Hematopoietic multipotent progenitor cell treated with erythropoietin and hydrocortisone succinate and interleukin-3 and kit ligand, for 6 days (in vitro differentiated cells): ENCODE data around the gene BOD1.

ENCODE experiments used
- DNase-seq: peaks from one replicate; pipeline ENCODE4 v3.0.0-alpha.2; 2015

BOD1 gene

DNA sequence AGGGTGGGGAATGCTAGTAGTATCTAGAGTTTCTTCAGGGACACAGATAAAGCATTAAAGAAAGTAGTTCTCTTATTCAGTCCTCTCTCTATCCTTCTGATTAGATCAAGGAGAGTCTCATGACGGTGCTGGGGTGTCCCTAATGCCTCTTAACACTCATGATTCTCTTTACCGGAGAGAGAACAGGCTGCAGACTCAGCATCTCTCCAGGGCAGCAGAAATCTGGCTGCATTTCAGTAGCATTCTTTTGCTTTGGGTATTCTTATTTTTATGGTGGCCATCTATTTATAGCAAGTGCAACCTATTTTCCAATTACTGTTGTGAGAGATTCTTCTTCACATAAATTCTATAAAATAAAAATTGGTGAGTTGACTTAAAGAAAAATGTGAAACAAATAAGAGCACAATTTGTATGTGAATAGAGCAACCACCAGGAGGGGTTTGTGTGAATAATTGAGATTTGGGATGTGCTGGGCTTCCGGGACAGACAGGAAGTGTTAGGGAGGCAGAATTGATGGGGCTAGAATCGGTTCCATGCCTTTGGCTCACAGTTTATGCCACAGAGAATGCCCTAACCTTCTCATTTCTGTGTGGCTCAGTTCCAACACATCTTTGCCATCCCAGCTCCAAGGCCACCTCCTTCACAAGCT lies 23.8 kb upstream of the BOD1 start:
- no peak for DNase-seq

DNA sequence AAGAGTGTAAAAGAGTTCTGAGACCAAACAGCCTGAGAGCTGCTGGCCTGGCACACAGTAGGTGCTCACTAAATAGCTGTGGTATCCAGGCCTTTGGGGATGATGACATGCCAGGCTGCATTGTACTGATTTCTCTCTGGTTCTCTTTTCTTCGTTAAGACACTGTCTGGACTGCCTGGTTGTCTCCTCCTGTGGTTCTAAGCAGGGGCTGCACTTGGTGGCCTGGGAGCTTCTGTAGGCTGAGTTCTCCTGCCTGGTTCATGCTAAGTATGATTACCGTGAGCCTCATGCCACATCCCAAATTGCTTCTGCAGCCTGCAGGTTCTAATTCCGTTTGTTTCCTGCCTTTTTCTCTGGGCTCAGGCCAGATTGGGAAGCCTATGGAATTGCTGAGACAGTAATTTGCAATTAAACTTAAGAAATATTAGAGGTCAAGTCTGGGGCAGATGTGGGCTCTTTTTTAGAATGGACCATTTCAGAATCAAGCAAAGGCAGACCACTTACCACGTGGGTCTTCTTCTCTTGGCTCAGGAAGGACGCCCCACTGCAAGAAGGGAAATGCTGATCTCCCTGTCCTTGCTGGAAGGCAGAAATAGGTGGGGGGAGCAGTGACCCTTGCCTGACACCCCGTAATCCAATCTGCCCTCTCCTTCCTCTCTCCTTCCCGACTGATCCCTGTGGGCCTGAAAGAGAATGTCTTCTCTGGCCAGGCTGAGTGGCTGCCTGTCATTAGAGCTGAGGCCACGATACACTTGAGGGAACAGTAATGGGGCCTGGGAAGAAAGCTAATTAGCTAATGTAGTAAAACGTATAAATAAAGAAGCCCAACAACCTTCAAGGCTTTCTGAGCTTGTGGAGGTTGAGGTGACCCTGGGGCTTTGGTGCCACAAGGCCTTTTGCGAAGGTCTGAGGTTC lies 21.9 kb upstream of the BOD1 start:
- DNase-seq: no peak

DNA sequence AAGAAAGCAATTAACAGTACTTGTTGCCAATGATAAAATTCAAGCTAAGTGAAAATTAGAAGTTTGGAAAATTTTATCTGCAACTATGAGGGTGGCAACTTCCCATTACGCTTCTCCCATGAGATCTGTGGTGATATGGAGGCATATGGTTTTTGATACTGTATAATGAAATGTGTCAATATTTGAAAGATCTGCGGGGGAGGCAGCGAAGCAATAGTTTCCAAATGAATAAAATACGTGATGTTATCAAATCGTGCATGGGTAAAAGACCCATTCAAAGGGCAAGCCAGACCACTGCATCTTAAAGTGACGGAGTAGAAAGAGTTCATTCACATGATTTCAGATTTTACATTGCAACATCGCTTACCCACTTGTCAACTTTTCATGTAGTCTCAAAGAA lies 20.9 kb upstream of the BOD1 start:
- DNase-seq: no peak

DNA sequence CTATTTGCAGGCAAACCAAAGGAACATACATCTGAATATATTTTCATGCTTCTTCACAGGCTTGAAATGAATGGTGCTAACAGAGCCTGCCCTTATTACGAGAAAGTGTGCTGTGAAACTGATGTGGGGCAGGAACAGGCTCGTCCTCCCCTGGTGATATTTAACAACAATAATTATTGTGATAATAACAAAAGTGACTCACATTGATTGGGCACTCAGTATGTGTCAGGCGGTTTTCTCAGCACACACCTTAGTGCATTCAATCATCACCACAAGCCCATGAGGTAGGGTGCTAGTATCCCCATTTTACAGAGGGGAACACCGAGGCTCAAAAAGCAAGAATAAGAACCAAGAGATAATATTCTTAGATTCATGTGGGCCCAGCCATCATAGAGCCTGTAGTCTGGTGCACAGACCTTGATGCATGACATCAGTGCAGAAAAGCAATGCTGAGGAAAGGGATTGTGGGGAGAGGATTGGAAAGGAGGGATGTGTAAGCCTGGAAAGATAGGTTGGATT lies 18.1 kb upstream of the BOD1 start:
- DNase-seq: no peak

DNA sequence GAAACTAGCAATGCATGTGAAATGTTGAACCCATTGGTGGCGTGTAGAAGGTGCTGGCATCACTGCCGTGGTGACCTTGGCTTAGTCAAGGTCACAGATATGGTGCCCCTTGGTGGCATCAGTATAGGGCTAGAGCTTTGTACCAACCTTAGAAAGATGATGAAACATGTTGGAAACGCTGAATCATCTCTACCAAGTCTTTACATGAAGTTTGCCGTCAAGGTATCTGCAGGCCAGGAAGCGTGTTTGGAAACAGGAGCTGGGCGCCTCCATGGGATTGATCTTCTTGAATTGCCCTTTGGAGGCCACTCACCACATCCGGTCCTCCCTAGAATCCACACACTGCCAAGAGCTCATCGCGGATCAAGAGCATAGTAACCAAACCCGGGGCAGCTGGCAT lies 16.9 kb upstream of the BOD1 start:
- no peak for DNase-seq

DNA sequence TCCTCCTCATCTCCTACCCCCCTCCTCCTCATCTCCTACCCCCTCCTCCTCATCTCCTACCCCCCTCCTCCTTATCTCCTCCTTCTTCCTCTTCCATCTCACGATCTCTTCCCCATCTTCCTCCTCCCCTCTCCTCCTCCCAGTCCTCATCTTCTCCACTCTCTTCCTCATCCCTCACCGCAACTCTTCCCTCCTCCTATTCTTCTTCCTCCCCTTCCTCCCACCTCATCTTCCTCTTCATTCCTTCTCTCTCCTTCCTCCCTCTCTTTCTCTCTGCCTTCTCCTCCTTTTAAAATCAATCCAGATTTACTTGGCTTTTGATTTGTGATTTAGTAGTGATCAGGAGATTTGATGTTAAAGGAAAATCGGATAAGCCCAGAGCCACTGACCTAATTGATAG lies 15.0 kb upstream of the BOD1 start:
- no peak for DNase-seq

DNA sequence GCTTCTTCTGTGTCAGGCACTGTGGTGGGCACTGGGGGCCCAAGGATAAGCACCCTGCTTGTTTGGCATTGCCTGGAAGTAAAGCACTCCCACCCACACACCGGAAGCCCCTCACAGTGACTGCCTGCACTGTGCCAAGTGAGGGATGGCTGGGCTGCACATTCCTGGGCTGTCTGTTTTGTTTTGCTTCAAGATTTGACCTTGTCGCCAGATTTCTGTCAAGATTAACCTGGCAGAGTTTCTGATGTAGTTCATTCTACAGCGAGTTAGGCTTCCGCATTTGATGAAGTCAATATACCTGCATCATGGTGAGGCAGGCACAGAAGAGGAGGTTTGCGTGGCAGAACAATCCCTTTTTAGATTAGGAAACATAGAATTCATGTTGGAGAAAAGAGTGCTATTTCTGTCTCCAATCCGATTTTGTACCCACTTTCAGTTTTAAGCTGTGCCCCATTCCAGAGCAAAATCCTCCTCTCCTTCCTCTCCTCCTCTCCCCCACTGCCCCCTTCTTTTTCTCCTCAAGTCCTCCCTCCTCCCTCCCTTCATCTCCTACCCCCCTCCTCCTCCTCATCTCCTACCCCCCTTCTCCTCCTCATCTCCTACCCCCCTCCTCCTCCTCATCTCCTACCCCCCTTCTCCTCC lies 14.4 kb upstream of the BOD1 start:
- no peak for DNase-seq

DNA sequence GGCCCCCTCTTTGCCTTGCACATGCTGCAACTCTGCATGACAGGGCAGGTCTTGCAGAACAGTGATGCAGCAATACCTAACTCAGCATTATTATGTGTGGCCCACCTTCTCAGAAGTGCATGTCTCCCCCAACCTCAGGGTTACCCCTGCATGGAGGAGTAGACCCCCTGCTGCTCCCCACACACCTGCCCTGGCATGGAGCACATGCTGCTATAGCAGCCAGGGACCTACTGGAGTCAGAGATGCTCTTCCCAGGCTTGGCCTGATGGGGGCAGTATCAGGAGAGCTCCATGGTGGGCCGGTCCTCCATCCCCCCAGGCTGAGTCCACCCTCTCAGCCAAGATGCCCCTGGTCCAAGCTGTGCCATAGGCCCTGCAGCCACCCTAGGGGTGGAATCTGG lies 13.2 kb upstream of the BOD1 start:
- peak; percentile 44 for DNase-seq

DNA sequence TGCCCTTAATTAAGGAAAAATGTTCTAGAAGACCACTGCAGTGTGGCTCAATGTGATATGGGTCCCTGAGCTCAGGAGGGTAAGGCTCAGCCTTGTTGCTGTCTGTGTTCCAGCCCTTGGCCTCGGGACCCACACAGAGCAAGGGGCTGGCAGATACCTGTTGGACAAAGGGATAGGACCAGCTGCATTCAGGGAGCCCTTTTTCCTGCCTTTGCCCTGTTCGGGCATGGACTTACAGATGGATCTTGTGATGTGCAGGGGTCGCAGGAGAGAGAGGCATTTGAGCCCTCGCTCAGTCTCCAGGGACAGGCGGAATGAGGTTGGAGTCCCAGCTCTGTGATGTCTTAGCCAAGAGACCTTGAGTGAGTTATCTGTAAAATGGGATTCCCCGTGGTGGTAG lies 12.1 kb upstream of the BOD1 start:
- no peak for DNase-seq

DNA sequence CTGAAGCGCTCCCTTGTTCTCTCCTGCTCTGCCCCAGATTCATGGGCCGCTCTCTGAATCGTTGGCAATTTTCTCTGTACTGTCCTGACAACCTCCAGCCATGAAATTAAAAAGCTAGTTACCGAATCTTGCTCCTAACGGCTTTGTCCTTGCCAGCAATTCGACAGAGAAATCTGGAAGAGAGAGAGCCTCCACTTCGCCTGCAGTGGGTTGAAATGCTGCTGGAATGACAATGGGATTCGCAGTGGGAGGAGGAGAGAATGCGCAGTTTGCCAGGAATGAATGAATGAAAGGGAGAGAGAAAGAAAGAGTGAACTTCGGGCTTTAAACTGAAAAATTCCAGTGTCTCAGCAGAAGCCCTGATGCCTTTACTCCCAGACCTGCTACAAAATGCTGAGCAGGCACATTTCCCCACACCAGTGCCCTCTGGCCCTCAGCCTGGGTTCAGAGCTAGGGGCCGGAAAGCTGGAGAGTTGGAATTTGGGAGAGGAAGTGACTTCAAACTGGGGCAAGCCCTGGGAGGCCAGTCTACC lies 11.5 kb upstream of the BOD1 start:
- DNase-seq: no peak

DNA sequence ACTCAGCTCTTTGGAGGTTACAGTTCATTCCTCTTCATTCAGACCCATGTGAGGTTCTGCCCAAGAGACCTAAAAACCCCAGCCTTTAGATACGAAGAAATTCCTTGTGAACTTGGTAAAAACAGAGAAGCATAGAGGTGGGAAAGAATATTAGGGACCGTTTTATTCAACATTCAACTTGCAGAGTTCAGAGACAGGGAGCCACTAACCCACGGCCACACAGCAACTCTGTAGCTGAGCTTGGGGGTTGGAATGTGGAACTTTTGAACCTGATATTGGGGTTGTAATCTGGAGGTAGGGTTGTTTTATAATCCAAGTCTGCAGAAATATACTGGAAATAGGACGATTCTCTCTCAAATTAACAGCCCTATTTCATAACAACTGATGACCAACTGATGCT lies 10.8 kb upstream of the BOD1 start:
- DNase-seq: no peak

DNA sequence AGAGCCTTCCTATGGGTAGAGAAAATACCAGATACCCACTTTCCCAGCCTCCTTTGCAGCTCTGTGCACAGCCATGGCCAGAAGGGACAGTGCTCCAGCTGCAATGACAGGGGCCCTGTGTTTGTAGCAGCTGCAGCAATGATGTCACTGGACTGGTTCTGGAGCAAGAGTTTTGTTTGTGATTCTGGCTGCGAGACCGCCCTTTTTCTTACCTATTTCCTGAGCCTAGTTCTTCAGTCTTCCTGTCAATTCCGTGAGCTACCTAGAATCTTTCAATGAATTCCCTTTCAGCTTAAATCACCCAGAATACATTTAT lies 10.0 kb upstream of the BOD1 start:
- DNase-seq: no peak

DNA sequence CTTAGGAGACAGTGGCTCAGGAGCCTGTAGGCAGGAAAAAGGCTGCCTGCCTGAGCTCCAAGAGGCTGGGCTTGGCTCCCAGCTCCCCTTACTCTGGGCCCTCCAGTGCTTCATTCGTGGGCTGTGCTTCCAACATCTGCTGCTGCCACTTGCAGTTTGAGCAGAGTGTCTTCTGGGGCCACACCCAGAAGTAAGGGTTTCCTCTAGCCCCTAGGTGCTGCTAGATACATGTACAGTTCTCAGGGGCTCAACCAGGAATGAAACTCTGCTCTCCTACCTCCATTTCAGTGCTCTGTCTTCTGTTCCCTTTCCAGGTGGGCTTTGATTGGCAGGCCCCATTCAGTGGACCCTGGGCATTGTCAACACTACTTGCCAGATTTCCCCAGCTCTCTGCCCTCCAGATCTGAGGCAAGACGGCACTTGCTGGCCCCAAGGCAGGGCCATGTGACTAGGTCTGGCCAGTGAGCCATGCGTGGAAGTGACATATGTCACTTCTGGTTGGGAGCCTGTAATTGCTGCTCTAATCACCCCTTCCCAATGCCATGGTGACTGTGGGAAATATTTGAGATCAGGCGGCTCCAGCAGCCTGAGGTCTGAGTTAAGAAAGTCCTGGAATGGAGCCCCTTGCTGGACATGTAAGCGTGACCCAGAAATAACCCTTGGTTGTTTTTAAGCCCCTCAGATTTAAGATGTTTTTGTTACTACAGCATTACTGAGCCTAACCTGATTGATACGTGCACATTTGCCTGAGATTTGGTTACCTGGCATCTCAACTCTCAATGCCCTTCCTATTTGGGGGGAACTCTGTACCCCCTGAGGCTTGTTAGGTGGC lies 9.4 kb upstream of the BOD1 start:
- DNase-seq: peak; percentile 56

DNA sequence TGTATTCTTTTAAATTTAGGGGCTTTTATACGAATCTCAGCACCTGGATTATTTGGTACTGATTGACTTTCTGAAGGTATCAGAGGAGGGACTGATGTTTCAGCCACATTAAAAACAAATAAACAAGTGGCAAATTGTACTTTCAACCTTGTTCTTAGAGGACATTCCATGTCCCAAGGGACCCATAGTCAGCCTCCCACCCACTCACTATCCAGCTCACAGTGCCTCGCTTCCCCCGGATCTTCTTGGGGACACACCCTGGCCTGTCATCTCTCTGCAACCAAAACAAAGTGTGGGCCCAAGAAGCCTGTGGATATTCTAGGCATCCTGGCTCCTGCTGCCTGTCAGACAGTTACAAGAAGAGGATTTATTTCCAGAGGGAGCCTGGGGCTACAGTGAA lies 8.8 kb upstream of the BOD1 start:
- DNase-seq: no peak

DNA sequence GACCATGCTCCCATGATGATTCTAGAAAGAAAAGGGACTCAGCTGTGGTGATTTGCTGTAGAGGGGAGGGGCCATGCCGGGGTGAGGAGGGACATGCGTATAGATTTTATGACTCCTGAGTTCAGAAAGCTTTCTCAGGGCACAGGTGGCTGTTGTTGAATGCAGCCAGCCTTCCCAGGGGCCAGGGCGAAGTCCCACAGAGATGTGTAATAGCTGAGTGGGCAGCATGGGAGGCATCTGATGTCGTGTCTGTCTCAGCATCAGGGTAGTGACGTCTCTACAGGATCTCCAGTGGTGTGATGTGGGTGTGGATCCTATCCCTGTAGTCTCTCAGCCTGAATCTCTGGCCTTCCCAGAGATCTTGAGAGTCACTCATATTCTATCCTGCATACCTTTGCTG lies 7.8 kb upstream of the BOD1 start:
- DNase-seq: no peak

DNA sequence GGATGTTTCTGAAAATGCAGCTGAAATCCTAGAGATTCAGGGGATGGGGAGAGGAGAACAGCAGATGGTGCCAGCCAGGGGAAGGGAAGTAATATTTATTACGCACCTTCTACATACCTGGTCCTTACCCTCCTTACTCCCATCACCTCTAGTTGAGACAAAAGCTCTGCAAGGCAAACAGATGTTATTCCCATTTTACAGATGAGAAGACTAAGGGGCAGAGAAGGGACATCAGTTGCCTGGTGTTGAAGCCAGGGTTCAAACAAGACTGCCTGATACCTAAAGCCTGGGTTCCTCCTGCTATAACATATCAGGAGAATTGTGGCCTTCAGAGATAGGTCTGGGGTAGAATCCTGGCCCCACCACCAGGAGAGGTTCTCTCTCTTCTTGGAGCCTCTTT lies 7.3 kb upstream of the BOD1 start:
- DNase-seq: no peak

DNA sequence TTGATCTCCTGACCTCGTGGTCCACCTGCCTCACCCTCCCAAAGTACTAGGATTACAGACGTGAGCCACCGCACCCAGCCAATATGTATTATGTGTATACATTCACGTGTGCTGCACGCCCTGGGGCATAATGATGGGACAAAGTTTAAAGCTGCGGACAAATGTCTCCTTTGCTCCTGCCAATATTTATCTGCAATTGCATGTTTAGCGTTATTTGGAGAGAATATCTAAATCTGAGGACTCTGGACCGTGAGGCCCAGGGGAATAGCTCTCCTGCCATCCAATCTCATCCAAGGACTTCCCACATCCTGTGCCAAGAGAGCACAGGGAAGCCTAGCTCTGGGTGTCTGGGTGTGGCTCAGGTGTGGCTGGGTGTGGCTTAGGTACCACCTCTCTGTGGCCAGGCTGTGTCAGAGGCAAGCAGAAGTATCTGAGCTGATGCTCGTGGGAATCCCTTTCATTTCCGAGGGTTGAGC lies 6.9 kb upstream of the BOD1 start:
- no peak for DNase-seq

DNA sequence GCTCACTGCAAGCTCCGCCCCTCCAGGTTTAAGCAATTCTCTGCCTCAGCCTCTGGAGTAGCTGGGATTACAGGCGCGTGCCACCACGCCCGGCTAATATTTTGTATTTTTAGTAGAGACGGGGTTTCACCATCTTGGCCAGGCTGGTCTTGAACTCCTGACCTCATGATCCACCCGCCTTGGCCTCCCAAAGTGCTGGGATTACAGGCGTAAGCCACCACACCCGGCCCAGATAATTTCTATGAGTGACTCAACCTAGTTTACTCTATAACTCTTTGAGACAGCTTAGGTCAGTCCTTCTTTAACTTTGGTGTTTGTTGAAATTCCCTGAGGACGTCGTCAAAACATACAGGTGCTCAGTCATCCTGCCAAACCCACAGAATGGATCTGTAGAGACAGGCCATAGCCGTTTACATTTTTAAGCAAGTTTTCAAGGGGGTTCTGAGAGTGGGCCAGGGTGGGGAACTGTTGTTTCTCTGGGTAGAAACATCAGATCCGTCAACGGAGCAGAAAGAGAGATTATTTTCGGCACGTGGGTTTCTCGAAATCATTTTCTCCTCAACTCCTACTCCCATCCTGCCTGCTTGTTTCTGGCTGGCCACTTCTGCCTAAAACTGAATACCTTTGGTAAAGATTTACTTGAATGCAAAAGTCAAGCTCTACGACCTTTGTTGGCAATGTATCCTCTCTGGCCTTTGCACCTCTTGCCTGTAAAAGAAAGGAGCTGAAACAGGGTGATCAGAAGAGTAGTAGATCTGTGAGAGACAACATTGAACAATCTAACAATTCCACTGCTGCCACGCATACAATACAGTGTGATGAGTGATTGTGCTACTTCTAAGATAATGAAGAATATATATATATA lies 6.0 kb upstream of the BOD1 start:
- no peak for DNase-seq

DNA sequence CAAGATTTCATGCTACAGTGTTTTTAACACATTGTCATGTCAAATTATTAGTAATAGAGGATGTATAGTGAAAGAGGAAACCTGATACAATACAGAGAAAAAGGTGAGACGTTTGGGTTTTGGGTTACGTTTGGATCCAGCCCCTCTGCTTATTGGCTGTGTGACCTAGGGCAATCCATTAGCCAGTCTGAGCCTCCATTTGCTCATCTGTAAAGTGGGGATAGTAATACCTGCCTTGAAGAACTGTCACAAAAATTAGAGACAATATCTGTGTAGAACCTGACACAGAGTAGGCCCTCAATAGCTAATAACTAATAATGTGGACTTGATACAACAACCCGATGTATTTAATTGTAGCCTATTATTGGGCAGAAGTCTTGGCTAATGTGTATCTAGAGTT lies 4.3 kb upstream of the BOD1 start:
- no peak for DNase-seq

DNA sequence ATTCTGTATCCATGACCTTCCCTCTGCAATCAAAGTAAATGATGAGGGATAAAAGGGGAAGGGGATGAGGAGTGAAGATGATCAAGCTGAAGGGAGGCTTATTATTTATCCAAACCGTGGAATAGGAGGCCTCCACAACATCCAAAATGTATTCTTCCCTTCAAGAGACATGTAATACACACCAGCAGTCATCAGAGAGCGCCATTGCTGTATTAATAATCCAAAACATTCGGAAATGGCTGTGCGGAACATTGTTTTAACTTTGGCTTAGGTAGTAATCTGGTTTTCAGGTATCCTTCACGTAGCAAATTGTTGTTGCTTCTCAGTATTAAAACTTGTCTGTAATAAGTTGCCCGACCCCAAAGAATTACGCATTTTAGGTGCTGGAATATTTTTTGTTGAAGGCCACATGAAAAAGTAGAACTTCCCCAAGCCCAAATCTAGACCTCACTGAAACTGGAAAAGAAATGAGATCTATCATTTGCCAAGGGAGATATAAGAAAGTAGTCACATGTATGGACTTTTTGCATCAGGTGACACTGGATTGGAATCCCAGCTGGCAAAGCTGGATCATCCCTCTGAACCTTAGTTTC lies 2.6 kb upstream of the BOD1 start:
- peak; percentile 87 for DNase-seq

DNA sequence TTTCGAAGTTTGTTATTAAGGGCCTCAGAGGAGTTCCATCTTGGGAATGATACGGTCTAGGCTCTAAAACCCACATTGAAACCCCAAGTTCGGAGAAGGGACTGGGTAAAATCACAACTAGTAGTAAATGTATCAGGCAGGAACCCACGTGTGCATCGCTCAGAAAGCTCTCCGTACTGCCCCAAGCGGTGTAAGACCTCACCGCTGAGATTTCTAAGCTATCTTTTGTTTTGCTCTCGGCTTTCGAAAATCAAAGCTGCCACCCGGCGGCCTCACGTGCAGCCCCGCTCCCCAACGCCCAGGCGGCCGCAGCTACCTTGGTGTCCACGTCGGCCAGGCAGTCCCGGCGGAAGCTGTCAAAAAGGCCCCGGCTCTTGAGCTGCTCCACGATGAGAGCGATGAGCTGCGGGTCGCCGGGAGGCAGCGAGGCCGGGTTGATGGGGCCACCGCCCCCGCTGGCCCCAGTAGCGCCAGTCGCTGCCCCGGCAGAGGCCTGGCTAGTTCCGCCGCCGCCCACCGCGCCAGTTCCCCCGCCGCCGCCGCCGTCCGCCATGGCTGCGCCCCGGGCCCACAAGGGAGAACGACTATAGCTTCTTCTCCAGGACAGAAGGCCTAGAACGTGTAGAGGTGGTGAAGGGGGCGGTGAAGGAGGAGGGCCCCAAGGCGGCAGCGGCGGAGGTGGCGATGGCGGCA lies 420 bp downstream of the BOD1 start:
- peak; percentile 90 for DNase-seq
